Activated naive CD4-positive, alpha-beta T cell treated with anti-CD3 and anti-CD28 coated beads, Interleukin-2, amount 50 U/mL, for 16 hours (primary cell): ENCODE data around the gene RHEB.
A peak's percentile ranks its signal among the peaks of the same experiment; 100 is the strongest.

Experiments used
- DNase-seq: peaks from one replicate; pipeline ENCODE4 v3.0.0-alpha.2; 2020

The RHEB gene

DNA sequence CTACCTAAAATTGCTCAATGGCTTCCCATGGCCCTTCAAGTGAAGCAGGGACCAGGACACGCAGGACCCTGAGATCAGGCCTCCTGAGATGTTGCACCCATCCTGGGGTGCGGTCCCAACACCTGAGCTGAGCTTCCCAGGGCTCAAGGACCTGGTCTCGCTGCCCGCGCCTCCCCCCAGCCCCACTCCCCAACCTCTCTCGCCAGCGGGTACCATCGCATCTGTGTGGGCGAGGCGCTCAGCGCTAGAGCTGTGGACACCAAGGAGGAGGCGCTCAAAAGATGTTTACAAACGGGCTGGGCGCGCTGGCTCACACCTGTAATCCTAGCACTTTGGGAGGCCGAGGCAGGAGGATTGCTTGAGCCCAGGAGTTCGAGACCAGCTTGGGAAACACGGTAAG is 72.4 kb downstream of the RHEB start:
- DNase-seq, result no peak

DNA sequence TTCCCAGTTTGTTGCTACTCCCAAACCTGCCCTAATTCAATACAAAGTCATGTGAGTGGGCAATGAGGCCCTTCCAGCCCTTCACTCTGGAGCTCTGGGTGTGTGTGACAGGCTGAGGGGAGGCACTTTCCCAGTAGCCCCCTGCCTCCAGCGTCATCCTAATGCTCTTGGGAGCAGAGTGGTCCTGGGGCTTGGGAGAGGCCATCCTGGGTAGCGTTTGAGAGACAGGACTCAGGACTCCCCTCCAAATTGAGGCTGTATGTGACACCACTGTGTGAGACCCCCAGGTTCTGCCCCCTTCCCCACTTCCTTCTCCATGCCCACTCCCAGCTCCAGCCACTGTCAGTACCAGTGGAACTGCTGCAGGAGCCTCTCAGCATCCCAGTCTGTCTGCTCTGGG is 73.3 kb downstream of the RHEB start:
- no peak for DNase-seq

DNA sequence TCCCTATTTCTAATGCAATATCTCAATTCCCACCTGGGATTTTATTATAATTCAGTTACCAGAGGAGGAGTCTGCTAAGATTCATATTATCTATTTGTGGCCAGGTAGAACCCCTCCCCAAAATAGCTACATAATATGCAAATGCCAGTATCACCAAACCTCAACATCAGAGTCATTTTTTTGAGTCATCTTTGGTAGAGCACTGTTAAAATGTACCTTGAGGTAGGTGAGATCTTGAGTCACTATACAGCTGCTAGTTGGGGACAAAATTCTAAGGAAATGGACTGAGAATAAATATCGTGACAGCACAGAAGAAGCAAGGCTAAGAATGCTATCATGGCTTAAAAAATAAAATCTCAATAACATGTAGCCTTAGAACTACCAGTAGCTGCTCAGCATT is 75.1 kb downstream of the RHEB start:
- DNase-seq, result no peak

DNA sequence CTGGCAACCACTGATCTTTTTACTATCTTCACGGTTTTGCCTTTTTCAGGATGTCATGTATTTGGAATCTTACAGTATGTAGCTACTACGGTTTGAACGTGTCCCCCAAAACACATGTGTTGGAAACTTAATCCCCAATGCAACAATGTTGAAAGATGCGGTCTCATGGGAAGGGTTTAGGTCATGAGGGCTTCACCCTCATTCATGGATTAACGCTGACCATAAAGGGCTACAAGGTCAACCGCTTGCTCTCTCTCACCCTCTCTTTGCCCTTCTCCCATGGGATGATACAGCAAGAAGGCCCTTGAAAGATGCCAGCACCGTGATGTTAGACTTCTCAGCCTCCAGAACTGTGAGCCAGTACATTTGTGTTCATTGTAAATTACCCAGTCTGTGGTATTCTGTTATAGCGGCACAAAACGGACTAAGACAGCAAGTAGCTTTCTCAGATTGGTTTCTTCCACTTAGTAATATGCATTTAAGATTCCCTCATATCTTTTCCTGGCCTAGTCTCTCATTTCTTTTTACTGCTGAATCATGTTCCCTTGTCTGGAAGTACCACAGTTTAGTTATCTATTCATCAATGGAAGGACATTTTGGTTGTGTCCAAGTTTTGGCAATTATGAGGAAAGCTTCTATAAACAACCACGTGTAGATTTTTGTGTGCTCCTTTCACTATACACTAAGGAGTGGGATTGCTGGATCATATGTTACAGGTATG is 76.8 kb downstream of the RHEB start:
- no peak for DNase-seq

DNA sequence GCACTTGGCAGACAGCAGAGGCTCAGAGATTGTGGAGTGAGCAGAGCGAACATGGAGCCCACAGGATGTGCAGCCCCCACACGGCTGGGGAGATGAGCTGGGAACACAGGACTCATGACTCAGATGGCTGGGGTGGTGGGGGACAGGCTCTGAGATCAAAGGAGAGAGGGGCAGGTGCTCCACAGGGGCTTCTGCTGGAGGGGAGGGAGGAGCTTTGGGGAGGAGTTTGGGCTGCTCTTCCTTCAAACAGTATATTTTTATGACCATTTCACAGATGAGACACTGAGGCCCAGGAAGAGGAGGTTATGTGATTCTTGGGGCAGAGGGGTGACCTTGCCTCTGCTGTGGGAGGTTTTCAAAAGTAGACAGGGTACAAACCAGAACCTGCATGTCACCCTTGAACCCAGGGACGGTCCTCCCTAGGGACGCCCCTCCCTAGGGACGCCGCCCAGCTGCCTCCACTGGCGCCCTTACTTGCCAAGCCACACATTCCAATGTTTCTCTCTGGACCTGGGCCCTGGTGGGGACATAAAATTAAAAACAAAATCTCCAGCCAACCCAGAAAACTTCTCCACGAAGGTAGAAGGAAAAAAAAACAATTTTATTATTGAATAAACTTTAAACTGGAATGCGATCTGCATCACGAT is 78.8 kb downstream of the RHEB start:
- no peak for DNase-seq

DNA sequence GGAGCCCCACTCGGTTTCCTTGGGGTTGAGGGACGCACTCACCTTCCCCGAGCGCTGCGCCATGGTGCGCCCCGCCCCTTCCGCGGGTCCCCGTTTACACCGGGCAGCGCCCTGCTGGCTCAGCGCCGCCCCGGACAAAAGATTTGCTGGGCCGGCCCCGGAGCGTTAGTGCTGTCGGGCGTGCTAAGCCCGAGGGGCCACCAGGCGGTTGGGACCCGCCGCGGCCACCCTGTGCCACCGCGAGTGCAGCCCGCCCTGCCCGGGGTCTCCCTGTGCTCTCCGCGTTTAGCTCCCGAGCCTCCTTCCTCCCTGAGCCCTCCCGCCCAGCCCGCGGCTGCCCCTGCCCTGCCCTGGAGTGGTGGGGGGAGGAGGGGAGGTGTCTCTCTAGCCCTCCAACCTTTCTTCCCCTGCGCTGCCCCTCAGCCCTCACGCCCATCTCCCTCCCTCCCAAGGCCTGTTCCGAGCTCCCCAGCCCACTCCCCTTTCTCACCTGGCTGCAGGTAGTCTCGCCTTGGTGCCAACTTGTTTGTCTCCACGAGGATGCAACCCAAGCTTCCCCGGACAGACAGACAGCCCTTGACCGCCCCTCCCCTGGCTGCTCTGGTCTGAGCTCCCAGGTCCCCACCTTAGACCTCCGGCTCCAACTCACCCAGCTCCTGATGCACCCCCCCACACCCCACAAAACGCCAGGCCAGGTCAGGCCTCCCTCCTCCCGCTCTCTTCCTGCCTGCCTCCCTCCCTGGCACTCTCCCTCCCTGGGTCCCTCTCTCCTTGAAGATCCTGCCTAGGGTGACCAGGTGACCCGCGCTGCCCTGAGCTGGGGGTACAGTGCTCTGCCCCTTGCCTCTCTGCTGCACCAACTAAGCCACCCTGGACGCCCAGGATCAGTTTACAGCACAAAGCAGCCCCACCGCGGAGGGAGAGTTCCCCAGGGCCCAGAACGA is 79.6 kb downstream of the RHEB start, which contains the start of gene CRYGN:
CRYGN (minus strand) TSS at position 287 of the 944 bp plus-strand sequence; CDS start at position 63, 224 bp downstream.
- no peak for DNase-seq

DNA sequence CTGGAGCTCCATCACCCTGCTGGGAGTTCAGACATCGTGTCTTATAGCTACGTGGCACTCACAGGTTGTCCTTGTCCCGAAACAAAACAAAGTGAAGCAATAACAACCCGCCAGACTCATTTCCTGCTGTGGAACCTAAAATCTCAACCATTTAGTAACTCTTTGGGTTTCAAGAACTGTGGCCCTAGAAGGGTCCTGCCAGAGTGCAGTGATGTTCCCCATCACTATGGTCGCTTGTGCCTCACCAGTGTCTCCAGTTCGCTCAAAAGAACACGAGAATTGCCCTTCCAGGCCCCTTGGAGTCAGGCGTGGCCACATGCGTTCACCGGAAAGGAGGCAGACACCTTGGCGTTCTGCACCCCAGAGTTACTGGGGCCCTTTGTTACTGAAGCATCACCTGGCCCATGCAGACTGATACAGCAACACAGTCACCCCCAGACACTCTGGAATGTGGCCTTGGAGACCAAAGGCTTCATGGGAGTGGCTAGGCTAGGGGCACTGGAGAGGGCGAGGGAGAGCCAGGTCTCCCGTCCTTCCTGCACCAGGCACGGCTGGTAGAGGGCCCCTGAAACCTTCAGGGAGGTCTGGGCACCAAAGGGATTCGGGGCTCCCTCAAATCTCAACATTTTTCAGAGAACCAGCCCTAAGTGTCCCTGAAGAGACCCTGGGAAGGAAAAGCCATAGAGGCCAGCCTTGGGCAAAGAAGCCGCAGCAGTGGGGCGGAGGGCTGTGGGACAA is 80.7 kb downstream of the RHEB start:
- DNase-seq, result no peak

DNA sequence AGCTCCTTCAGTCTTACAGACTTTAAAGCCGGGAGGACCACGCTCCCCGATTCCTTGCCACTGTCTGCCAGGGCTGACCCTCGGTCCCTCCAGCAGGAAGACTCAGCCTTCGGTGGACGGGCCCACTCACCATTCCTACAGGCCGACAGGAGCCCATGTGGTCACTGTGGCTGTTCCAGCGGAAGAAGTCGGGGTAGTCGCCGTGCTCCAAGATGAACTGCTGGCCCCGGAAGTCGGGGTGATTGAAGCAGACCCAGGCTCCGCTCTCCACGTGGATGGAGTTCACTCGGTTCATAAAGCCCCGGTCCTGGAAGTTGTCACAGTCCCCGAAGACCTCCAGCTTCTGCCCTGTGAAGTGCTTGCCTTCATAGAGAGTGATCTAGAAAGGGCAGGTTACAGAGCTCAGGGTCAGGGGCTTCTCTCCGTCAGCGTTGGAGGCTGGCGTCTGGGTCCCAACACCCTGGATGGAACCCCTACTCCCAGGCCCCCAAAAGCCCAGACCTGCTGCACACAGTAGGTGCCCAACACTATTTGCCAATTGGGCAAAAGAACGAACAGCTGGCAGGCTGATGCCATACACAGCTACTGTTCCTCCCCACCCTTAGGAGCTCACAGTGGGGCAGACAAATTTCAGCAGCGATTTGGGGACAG is 81.7 kb downstream of the RHEB start:
- no peak for DNase-seq

DNA sequence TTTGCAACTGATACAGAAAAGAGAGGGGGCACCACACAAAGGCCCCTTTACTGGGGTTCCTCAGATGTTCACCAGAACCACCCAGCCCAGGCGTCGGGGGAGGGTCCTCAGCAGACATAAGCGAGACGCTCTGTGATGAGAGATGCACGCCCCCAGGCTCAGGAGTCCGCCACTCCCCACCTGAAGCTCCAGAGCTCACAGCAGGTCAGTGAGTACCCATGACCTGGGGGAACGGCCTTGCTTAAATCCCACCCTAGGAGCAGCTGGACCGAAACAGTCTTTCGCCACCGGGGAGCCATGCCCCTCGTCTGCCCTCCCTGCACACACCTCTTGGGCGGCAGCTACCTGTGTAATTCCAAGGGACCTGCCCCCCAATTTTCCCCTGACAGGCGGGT is 82.5 kb downstream of the RHEB start:
- DNase-seq, result no peak

DNA sequence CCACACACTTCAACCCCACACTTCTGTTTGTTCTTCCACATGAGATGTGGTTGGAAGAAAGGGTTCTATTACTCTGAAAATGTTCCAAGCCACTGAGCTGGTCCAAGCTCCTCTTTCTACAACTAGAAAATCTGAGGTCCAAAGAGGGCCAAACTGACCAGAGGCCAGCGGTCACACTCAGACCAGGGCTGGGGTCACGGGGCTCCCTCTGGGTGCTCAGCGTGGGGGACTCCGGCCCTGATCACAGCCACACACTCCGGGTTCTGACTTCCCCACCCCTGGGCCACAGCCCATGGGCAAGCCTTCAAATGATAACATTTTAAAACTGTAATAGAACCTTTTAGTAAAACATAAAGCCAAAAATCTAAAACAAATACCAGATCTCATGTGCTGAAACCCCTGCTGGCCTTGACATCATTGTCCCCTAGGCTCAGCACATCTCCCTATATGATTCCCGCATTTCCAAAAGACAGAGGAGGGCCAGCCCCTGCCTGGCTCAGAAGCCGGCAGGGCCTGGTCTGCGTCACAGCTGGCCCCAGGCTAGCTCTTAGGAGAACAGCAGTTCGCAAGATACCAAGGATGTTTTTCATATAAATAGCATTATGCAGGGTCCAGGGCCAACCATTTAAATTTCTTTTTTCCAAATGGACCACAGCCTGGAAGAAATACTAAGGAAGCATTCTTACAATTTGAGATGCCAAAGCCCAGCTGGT is 83.1 kb downstream of the RHEB start:
- no peak for DNase-seq

DNA sequence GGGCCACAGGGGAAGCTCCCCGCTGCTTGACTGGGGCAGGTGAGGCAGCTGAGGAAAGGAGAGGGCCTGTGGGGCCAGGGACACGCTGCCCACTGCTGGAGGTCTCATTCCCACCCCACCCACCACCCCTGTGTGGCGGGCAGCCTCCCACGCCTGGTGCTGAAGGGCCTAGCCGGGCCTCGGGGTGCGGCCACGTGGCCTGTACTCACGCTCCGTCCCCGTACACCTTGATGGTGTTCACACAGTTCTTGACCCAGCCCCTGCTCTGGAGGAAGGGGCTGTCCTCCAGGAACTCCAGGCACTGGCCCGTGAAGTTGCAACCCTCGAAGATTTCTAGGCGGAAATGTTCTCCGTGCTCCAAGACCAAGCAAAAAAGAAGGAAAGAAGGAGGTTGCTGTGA is 83.7 kb downstream of the RHEB start:
- no peak for DNase-seq

DNA sequence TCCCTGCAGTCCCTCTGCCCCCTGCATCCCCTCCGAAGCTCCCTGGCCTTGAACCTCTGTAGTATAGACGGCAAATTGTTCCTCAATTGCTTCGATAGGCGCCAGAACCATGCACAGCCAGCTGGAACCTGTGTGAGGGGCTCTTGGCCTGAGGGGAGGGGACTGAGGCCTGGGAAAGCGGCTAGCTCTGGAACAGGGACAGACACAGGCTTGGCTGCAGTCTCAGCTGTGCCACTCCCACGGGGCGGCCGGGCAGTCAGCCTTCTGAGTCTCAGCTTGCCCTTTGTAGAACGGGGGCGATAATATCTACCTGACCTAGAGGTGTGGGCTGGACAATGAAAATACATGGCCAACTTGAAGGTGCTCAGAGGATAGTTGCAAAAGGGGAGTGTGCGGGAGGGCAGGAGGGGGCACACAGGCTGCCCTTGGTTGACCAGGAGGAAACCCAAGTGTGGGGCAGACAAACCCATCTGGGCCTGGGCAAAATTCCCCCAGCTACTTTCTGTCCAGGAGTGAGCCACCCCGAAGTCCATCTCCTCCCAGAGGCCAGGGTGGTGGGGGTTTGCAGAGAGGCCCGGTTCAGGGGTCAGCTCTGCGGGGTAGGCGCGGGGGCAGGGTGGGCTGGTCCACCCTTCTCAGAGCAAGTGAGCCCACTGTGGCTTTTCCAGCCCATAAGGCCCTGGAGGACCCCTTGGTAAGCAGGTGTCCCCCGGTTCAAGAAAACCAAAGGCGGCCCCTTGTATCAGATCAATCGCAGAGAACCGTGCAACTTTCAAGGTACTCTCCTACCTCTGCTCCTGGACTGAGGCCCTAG is 84.4 kb downstream of the RHEB start:
- no peak for DNase-seq

DNA sequence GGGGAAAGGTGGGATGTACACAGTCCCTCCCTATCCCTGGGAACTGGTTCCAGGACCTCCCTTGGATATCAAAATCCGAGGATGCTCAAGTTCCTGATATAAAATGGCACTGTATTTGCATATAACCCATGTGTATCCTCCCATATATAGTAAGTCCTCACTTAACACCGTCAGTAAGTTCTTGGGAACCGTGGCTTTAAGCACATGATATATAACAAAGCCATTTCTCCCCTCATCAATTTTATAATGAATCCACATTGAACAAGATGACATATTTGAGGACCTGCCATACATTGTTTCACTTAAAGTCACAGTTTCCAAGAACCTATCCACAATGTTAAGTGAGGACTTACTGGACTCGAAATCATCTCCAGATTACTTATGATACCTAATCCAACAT is 85.1 kb downstream of the RHEB start:
- no peak for DNase-seq

DNA sequence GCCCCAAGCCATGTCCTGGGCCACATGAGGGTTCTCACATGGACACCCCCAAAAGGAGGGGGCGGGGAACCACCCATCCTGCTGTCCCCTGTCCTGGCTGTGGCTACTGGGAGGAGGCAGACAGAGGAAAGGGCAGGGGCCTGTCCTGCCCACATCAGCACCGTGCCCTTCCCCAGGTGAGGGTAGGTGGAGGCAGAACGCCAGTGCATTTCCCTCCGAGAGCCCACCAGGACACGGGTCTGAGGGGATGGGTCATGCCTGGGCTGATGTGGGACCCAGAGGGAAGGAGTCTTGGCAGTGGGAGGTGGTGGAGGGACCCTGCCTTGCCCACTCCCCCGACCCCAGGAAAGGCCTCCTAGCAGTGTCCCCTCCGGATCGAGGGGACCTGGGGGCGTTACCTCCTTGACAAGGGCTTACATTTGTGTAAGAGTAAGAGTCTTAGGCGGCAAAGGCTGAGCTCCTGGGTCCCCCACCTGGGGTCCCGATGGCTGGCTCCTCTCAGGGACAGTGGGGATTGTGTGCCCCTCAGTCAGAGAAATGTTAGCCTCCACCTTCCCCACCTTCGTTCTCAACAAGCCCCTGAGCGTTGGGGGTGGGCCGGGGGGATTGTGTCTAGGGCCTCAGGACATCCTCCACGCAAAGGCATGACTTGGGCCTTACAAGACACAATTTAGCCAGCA is 85.8 kb downstream of the RHEB start:
- no peak for DNase-seq

DNA sequence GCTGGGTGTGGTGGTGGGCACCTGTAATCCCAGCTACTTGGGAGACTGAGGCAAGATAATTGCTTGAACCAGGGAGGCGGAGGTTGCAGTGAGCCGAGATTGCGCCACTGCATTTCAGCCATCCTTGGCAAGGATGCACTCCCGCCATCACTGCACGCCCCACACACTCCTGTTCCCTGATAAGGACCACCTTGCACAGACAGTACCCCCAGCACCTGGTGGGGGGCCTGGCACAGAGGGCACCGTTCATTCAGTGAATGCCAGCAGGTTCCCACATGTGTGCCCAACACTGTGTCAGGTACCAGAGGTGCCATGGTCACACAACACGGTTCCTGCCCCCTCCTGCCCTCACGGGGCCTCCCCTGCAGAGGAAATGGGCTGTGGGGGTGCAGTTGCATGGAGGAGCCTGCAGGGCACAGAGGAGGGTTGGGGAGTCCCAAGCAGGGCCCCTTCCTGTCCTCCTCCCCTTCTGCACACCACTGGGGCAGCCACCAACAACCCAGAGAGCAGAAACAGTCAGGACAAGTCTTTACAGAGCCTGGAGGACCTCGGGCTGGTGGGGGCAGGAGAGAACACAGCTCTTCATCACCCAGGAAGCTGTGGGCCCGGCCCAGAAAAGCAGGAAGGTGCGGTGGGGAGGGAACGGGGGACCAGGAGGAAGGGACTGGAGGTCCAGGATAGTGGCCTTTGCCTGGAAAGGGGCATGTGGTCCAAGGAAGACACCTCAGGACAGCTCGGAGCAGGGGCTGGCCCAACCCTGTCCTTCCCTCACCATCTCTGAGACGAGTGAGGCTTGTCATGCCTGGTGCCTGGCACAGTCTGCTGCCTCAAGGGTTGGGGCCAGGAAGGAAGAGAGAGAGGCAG is 86.8 kb downstream of the RHEB start:
- DNase-seq, result peak; percentile 63

DNA sequence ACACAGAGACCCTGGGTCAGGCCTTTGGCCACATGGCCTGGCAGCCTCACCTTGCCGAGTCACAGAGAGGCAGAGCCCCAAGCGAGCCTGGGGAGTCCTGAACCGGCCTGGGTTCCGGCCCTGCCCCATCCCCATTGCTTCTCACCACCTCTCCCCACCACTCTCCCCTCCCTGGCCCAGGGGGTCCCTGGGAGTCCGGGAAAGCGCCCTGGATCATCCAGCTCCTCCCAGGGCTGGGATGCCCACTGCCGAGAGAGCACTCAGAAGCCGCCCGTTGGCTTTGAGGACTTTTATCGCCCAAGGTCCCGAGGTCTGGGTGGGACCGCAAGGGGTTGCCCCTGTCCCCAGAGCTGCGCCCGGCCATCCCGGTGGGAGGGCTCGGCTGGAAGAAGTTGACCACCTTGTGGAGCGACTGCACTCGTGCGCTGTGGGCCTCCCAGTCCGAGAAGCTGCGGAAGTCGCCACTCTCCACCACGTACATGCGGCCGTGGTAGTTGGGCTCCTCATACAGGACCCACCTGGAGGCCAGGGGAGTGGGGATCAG is 87.9 kb downstream of the RHEB start:
- DNase-seq, result no peak

DNA sequence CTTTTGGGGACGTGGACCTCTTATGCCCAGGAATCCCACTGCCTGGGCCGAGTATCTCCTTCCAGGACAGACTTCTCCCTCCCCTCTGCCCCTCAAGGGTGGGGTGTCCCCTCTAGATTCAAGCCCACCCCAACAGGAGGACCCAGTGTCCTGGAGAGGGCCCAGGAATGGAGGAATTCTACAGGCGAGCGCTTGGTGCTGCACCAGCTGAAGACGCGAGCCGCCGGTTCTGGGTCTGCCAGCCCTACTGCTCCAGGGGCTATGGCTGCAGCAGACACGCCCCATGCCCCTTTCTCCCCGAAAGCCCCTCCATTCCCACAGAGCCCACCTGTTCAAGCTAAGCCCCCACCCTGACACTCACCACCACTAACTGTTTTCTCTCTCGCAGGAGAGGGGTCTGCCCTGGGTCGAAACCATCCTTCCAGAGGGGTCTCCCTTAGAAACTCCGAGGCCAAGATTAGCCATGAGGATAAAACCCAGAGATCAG is 88.4 kb downstream of the RHEB start:
- no peak for DNase-seq

DNA sequence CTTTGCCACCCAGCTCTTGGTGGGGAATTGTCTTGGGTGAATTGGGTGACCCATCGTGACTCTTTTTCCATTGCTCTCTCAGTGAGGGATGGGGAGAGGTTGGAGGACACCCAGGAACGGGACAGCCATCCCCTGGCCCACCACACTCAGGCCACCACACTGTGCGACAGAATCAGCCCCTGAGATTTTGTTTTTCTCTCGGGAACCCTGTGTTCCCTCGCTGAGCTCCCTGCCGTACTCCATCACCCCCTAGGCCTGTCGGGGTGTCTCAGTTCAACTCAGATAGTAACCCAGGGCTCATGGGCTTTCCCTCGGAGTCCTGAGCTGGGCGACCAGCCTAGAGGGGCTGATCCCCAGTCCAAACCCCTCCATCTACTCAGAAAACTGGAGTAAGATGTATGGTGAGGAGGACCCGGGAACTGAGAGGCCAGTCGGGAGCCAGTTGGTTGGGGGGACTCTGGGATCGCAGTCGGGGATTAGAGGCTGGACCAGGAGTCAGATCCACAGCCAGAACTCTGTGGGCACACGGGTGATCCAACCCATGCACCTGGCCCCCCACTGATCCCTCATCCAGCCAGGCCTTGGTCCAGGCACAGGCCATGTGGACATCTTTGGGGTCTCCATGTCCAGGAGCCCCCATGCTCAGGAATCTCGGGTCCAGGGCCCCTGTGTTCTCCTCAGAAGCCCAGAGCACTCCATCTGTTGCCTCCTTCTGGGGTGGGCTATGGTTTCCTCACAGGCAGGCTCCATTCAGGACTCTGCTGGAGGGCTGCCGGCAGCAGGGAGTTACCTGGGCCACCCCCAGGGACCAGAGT is 89.1 kb downstream of the RHEB start:
- DNase-seq, result no peak
